ENCODE data around the gene ADGRB3.
"Not testable (repeated sequence)": the region's sequence is repeated elsewhere in the genome, so short reads cannot be mapped to it uniquely, and the experiment has no call there.

The ADGRB3 gene

GRCh38 chr6:68740828-68741500 is 105.9 kb downstream of the ADGRB3 start:
- no peak for DNase-seq (ENCODE audit: low spot score)

GRCh38 chr6:68741501-68742386 is 106.7 kb downstream of the ADGRB3 start:
- no peak for DNase-seq (ENCODE audit: low spot score)

GRCh38 chr6:68743099-68743498 is 108.0 kb downstream of the ADGRB3 start:
- DNase-seq (ENCODE audit: low spot score) = no peak

- not testable (repeated sequence) for DNase-seq (ENCODE audit: low spot score)
Measured at GRCh38 chr6:68744376-68744775, 109.3 kb downstream of the ADGRB3 start.

- peak; percentile 60 for DNase-seq (ENCODE audit: low spot score)
Measured at GRCh38 chr6:68746376-68746775, 111.3 kb downstream of the ADGRB3 start.

GRCh38 chr6:68747110-68747790 is 112.2 kb downstream of the ADGRB3 start:
- no peak for DNase-seq (ENCODE audit: low spot score)

- DNase-seq (ENCODE audit: low spot score) = not testable (repeated sequence)
Measured at GRCh38 chr6:68747832-68748231, 112.8 kb downstream of the ADGRB3 start.

- no peak for DNase-seq (ENCODE audit: low spot score)
Measured at GRCh38 chr6:68754681-68755213, 119.7 kb downstream of the ADGRB3 start.

- no peak for DNase-seq (ENCODE audit: low spot score)
Measured at GRCh38 chr6:68756454-68757375, 121.6 kb downstream of the ADGRB3 start.

- DNase-seq (ENCODE audit: low spot score) = no peak
Measured at GRCh38 chr6:68757821-68758220, 122.7 kb downstream of the ADGRB3 start.

- no peak for DNase-seq (ENCODE audit: low spot score)
Measured at GRCh38 chr6:68758559-68758958, 123.5 kb downstream of the ADGRB3 start.

GRCh38 chr6:68760485-68760884 is 125.4 kb downstream of the ADGRB3 start:
- no peak for DNase-seq (ENCODE audit: low spot score)

- DNase-seq (ENCODE audit: low spot score) = peak; percentile 81
Measured at GRCh38 chr6:68760941-68761676, 126.0 kb downstream of the ADGRB3 start.

- no peak for DNase-seq (ENCODE audit: low spot score)
Measured at GRCh38 chr6:68761985-68762384, 126.9 kb downstream of the ADGRB3 start.

- peak; percentile 74 for DNase-seq (ENCODE audit: low spot score)
Measured at GRCh38 chr6:68771426-68771825, 136.3 kb downstream of the ADGRB3 start.

- no peak for DNase-seq (ENCODE audit: low spot score)
Measured at GRCh38 chr6:68774843-68775242, 139.8 kb downstream of the ADGRB3 start.

- peak; percentile 59 for DNase-seq (ENCODE audit: low spot score)
Measured at GRCh38 chr6:68776354-68776753, 141.3 kb downstream of the ADGRB3 start.

- DNase-seq (ENCODE audit: low spot score) = peak; percentile 79
Measured at GRCh38 chr6:68777956-68778355, 142.9 kb downstream of the ADGRB3 start.

GRCh38 chr6:68778356-68779020 is 143.4 kb downstream of the ADGRB3 start:
- DNase-seq (ENCODE audit: low spot score) = peak; percentile 95

- DNase-seq (ENCODE audit: low spot score) = peak; percentile 64
Measured at GRCh38 chr6:68779366-68779765, 144.3 kb downstream of the ADGRB3 start.
